Effector CD4-positive, alpha-beta T cell (primary cell): ENCODE results near the gene PTGES. TPM values are rescaled to one million over a fixed set of nuclear protein-coding genes. Genes with fewer than 3 reads are reported as not detected.
A peak's percentile ranks its signal among the peaks of the same experiment; 100 is the strongest.
"Not testable (repeated sequence)": the region's sequence is repeated elsewhere in the genome, so short reads cannot be mapped to it uniquely, and the experiment has no call there.

Experiments used
- DNase-seq: peaks from one replicate; pipeline ENCODE4 v3.0.0-alpha.2; 2020
- total RNA-seq: gene quantifications from one replicate; lab custom pipeline; 2026; lab: John Stamatoyannopoulos, UW

Gene PTGES
- not detected for total RNA-seq

GRCh38 chr9:129752900-129753729, at the start of gene PTGES:
Gene PTGES (minus strand): TSS chr9:129753042. CDS start chr9:129753012, 30 bp downstream.
- DNase-seq, result no peak

DNA sequence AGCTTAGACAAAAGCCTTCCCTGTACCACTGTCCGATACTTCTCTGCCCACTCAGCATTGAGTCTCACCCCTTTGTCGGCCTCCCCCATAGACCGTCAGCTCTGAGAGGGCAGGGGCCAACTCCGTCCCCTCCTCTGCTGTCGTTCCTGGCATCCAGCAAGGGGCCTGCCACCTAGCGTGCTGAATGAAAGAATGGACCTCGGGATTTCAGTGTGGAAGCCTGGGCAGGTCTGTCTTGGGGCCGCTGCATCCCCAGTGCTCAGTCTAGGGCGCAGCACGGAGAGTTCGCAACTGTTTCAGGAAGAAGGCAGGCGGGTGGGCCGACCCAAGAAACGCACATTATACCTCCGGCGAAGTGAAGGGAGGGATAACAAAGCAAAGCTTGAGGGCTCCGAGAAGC, 48.7 kb upstream of the PTGES start:
- no peak for DNase-seq

DNA sequence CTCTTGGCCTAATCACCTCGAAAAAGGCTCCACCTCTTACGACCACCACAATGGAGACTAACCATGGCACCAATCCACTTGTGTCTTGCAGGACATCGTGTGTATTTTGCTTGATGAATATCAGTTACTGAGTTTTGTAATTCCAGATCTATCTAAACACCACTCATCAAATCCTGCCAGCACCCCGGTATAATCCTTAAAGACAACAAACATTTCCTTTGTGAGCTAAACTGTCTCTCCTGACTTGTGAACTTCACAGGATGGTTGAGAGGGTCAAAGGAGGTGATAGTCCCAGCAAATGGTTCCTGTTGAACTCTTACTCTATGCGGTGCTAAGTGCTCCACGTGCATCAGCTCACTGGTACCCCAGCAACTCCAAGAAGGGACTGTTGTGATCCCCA, 46.1 kb upstream of the PTGES start:
- no peak for DNase-seq

DNA sequence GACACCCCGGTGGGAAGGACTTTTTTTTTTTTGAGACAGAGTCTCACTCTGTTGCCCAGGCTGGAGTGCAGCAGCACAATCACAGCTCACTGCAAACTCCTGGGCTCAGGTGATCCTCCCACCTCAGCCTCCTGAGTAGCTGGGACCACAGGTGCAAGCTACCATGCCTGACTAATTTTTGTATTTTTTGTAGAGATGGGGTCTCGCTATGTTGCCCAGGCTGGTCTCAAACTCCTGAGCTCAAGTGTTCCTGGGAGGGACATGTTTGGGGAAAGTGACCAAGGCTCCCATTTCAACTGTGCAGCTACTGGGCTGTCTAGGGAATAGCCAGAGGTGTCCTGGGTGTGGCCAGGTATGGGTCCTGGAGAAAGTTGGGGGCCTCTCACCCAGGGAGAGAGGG, 43.2 kb upstream of the PTGES start:
- not testable (repeated sequence) for DNase-seq

GRCh38 chr9:129794549-129794948, 41.7 kb upstream of the PTGES start:
- DNase-seq, result no peak

- no peak for DNase-seq
These were observed 33.6 kb upstream of the PTGES start for GRCh38 chr9:129786481-129786880.

DNA sequence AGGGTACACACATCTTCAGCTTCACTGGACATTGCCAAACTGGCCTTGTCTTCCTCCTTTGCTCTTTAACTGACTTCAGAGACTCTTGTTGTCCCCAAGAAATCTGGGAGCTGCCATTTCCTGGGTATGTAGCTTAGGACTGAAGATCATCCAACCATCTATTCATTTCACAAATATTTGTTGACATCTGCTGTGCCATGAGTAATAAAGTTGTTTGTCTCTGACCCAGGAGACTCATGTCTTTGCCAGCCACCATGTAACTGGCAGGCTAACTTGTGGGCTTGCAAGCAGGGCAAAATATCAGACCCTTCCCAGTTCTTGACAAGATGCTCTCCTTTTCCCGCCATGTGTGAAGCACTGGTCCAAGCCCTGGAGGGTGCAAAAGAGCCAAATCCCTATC, 33.0 kb upstream of the PTGES start:
- no peak for DNase-seq

- not testable (repeated sequence) for DNase-seq
These were observed 32.1 kb upstream of the PTGES start for GRCh38 chr9:129784970-129785369.

DNA sequence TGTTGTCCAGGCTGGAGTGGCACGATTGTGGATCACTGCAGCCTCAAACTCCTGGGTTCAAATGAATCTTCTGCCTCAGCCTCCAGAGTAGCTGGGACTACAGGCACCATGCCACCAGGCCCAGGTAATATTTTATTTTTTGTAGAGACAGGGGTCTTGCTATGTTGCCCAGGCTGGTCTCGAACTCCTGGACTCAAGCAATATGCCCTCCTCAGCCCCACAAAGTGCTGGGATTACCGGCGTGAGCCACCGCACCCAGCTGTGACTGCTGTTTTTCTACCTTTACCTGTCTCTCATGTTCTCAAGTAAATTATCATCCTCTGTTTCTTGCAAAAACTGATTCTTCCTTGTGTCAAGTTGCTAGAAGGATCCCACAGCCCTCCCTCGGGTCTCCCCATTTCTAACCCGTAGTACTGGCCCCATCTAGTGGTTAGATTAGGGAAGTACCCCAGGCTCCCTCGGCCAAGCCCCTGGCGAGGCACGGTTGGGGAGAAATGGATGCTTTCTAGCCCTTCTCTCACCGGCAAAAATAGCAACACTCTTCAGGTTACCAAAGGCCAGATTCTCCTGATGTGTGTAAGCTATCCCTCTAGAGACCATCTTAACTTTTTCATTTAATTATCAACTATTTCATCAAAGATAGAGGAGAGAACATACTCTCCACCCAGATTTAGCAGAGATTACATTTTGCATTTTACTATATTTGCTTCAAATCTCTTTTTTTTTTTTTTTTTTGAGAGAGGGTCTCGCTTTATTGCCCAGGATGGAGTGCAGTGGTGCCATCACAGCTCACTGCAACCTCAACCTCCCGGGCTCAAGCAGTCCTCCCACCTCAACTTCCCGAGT, 30.9 kb upstream of the PTGES start:
- DNase-seq, result peak; percentile 60

DNA sequence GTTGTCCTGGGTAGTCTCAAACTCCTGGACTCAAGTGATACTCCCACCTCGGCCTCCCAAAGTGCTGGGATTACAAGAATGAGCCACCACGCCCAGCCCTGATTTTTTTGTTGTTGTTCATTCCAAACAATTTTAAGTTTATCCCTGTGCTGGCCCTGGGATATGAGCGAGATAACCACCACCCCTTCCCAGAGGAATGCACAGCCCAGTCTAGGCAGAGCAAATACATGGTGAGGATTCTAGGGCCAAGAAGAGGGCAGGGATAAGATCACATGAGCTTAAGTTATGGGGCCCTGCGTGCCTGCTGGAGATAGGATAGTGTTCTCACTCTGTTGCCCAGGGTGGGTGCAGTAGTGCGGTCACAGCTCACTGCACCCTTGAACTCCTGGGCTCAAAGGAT, 29.1 kb upstream of the PTGES start:
- no peak for DNase-seq

DNA sequence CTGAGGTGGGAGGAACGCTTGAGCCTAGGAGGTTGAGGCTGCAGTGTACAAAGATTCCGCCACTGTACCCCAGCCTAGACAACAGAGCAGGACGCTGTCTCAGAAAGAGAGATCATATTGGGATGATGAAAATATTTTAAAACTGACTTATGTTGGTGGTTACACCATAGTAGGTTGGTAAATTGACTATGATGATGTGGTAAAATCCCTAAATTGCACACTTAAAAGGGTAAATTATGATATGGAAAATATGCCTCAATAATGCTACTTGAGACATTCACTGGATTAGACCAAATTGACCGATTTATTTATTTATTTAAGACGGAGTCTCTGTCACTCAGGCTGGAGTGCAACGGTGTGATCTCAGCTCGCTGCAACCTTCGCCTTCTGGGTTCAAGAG, 28.3 kb upstream of the PTGES start:
- no peak for DNase-seq

- no peak for DNase-seq
These were observed 26.8 kb upstream of the PTGES start for GRCh38 chr9:129779560-129780190.

DNA sequence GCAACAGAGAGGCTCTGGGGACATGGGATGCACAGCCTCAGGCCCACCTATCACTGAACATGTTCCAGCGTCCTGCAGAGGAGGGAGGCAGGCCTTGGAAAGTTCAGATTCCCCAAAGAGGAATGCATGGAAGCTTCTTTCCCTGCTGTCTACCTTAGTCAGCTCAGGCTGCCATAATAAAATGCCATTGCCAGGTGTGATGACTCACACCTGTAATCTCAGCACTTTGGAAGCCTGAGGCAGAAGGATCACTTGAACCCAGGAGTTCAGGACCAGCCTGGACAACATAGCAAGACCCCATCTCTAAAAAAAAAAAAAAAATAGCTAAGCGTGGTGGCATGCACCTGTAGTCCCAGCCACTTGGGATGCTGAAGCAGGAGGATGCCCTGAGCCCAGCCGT, 25.6 kb upstream of the PTGES start:
- DNase-seq, result no peak

GRCh38 chr9:129777769-129778130, 24.9 kb upstream of the PTGES start:
- no peak for DNase-seq

DNA sequence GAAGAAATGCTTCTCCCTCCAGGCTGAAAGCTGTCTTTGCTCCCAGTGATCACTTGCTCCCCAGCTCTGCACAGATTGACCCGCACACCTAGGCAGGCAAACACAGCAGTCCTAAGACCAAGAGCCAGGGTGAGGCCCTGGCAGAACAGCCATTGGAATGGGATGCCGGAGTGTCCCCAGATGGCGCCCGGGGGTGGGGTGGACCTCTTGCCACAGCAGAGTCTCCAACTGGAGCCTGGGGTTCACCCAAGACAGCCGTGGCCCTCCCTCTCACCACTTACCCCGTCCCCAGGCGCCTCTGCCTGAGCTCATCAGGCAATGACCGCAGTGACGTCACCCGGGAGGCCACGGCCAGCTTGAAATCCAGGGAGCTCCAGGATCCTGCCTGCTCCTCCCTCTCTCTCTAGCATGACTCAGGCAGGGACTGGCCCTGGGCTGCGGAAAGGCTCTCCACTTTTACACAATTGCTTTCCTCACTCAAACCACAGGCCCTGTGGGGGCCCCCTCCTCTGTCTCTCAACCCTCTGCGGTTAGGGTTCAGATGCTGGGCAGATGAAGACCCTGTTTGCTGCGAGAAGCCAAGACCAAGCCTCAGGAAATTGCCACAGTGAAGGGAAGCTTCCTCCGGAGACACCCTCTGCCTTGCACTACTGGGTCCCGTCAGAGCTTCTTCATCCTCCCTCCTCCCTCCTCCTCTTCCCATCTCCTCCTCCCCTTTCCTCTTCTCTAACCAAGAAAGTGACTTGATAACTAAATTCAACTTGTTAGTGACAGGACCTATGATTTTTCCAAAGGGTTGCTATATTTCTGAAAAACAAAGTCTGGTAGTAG, 24.3 kb upstream of the PTGES start:
- DNase-seq, result peak; percentile 11

DNA sequence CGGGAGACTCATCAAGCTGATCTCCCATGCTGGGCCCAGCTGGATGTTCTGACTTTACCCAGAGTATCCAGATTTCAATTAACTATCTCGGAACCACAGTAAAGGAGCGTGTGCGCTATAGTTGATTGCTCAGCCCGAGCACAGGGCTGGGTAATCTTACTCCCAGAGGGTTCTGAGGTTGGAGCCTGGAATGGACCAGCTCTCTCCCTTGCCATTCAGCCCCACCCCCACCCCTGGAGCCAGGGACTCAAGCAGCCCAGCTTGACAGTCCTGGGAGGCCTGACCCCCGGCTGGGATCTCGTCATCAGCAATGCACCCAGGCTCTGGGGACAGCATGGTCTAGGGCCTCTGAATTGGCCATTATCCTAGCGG, 23.7 kb upstream of the PTGES start:
- DNase-seq, result no peak

DNA sequence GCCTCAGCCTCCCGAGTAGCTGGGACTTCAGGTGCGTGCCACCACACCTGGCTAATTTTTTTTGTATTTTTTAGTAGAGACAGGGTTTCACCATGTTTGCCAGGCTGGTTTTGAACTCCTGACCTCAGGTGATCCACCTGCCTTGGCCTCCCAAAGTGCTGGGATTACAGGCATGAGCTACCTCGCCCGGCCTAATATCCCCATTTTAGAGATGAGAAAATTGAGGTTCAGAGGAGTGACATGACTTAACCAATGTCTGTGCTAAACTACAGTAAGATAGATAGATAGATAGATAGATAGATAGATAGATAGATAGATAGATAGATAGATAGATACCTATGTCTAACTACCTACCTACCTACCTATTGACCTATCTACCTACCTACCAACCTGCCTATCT, 23.3 kb upstream of the PTGES start:
- not testable (repeated sequence) for DNase-seq

GRCh38 chr9:129775448-129775798, 22.6 kb upstream of the PTGES start:
- DNase-seq, result no peak

DNA sequence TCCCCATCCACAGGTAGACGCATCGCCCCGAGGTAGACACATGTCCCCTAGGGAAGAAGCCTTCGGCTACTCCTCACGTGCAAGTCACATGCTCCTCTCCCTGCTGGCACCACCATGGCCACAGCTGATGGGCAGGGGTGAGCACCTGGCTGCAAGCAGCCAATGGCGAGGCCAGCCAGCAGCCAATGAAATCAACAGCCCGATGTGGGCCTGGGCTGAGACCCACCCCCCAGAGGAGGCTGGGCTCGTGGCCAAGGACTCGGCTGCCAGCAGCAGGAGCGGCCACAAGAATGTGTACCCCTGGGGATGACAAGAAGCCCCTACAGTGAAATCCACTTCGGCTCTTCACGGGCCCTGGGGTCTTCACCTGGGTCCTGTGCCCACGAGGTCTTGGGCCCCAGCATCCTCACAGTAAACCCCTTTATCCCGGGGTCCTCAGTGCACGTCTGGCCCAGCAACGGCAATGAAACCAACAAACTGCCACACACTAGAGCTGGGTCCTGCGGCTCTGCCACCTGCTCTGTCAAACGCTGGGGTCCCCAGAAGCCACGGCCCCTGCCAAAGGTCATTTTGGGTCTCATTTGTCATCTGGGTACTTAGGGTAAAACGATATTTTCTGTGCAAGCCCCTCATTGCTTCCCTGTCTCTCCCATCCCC, 22.1 kb upstream of the PTGES start:
- no peak for DNase-seq

DNA sequence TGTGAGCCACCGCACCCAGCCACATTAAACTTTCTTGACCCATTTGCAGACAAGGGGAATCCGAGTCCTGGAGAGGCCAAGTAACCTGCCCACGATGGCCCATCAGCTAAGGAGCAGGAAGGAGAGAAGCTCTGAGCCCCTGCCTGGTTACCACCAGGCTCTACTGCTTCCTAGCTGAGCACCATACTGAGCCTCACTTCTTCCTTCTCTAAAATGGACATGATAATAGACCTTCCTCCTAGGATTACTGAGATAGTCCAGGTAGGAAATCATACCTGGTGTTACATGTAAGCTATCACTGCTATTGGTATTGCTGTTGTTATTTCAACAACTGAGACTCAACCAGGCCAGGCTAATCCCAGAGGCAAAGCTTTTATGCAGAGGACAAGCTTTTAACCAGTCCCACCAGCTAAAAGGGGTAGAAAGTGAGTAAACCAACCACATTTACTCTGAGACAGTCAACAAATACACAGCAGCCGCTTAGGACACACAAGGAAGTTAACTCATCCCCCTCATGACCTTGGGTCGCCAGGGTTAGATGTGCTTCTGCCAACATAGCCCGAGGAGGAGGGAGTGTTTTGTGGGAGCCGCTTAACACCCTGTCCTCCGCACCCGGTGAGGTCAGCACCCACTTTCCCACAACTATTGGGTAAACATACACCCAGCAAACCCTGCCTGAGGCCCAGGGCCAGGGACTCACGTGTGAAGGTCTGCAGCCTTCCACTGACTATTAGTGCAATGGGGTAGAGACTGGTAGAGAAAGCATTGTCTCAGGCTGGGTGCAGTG, 20.6 kb upstream of the PTGES start:
- no peak for DNase-seq

- no peak for DNase-seq
These were observed 17.9 kb upstream of the PTGES start for GRCh38 chr9:129770741-129771140.
